HG02759 (cell line): Measurements from ENCODE around the gene MTUS2.

Experiments used
- ATAC-seq: cut with Tn5 transposase; IDR thresholded peaks from one replicate; pipeline ENCODE4 v1.9.1; 2021; ENCODE audit warnings: mild to moderate bottlenecking, moderate library complexity; ENCODE audit not compliant: unreplicated experiment

MTUS2 gene

DNA sequence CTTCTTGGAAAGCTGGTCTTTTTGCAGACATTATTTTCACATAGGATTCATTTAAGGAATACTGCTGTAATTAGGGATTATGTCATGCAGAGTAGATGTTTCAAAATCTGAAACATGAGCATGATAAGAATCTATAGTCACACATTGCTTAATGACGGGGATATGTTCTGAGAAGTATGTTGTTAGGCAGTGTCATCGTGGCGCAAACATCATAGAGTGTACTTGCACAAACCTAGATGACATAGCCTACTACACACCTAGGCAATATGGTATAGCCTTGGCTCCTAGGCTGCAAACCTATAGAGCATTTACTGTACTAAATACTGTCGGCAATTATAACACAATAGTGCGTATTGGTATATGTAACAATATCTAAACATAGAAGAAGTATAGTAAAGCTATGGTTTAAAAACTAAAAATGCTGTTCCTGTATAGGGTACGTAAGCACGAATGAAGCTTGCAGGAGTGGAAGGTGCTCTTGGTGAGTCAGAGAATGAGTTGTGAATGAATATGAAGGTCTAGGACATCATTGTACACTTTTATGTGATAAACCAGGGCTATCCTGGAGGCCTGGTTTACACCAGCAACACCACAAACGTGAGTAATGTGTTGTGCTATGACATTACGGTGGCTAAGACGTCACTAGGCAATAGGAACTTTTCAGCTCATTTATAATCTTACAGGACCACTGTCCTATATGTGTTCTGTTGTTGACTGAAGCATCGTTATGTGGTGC lies 283.1 kb downstream of the MTUS2 start:
- ATAC-seq, result no peak

DNA sequence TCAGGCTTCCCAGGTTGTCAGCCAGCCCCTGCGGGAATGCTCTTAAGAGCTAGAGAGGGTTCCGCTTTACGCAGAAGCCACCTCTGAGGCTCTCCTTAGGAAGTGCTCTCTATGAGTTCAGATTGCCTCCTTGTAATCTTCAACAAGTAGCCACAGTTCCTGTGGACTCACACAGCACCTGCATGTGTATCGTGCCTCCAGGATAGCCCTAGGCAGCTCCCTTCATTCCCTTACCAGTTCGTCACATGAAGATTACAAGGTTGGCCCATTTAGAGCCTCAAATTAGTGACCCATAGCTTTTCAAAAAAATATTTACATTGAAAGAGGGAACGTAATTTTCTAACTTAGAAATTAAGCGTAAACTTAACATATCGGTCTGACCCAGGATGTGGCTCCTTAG lies 284.3 kb downstream of the MTUS2 start:
- ATAC-seq, result no peak

DNA sequence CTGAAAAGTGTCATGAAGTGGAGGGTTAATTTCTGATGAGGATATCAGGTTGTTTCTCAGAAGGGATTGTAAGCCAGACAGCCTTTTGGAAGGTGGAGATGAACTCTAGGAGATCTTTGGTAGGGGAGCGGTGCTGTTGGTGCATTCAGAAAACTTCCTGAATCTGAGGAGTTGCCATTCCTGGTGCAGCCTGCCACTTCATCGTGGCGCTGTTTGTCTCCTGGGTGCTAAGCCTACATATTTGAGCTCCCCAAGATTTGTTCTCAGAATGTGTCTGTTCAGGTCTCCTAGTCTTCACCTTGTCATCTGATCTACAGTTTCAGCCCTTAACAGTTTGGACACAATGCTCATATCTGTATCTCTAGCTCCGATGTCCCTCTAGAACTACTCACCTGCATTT lies 285.6 kb downstream of the MTUS2 start:
- ATAC-seq, result no peak

- ATAC-seq, result no peak
Observed at GRCh38 chr13:29106651-29107050, 286.5 kb downstream of the MTUS2 start.

GRCh38 chr13:29108068-29108786 lies 288.1 kb downstream of the MTUS2 start:
- ATAC-seq, result no peak

DNA sequence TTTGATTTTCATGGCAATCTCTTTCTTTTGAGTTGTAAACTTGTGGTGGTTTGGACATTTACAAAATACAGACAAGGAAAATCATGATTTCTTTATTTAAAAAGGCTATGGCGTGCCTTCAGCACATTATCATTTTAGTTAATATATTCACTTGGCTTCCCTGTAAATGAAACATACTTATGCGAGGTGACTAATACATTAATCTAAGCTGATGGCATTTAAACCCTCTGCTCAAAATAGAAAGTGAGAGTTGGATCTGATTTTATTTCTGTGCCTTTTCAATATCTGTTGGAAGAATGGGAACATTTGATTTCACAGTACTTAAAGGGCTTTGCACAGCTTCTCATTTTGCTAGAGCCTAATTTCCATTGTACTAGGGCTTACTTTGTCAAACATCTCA lies 289.8 kb downstream of the MTUS2 start:
- ATAC-seq, result no peak

- no peak for ATAC-seq
Observed at GRCh38 chr13:29111446-29111845, 291.3 kb downstream of the MTUS2 start.

DNA sequence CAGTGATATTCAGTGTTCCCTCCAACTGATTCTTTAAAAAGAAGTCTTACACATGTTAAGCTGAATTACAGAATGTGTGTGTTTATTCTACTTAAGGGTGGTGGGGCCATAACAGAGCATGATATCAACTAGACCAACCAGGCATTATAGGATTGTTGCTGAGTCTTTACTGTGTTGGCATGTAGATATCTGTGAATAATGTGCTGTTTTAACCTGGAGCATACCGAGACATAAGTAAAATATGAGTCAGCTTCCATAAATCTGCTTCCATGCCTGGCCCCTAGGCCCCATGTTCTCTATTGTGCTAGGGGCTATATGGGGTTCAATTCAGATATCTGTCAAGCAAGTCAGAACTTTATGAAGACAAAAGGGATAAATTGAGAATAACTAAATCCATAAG lies 295.7 kb downstream of the MTUS2 start:
- no peak for ATAC-seq

DNA sequence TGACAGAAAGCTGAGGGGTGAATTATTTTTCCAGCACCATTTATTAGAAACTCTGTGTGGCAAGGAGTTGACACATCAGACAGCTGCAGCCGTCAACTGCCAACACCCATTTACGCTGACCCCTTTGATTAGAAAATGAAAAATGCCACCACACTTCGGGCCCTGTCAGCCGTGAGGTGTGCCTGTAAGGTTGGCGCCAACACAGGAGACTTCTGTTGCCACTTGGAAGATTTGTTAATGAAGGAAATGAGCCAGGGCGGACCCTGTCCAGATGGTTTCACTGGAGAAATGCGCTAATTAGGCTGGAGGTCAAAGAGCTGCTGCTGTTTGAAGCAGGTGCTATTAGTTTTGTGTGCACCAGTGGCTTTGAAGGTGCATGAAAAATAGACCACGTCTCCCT lies 297.5 kb downstream of the MTUS2 start:
- ATAC-seq, result no peak

GRCh38 chr13:29118471-29118870 lies 298.3 kb downstream of the MTUS2 start:
- no peak for ATAC-seq

GRCh38 chr13:29125191-29125933 lies 305.2 kb downstream of the MTUS2 start:
- peak; percentile 74 for ATAC-seq

DNA sequence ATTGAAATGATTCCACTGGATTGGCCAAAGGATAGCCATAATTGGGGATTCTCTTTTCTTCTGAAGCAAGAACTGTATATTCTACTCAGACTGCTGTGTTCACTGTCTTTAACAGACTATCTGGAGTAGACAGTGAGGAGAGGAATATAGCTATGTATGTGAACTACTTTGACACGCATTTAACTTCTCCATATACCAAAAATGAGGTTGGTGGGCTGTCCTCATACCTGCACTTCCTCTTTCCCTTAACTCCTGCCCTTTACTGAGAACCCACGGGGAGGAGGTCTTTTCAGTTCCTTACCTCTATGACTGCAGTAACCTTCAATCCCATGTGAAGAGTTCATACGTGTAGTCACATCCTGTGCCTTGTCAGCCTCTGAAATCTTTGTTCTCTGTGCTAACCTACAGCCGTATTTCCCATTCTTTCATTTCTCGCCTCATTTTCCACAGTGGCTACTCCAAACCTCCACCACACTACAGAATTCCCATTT lies 305.8 kb downstream of the MTUS2 start:
- ATAC-seq, result peak; percentile 66

DNA sequence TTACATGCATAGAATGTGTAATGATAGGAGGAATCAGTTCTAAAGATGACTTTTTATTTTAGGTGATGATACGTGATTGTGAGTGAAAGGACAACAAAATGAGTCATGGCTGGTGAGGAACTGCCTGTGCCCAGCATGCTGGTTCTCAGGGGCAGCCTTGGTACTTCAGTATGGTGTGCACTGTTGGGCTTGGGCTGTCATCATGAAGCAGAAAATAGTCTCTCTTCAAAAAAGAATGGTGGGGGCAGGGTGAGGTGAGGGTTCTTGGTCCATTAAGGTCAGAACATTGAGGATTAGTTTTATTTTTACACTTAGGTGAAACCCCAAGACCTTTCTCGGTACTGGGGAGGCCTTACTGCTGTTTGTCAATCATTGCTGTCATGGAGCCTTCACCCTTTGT lies 309.5 kb downstream of the MTUS2 start:
- ATAC-seq, result no peak

- no peak for ATAC-seq
Observed at GRCh38 chr13:29131159-29131558, 311.0 kb downstream of the MTUS2 start.

GRCh38 chr13:29131881-29132668 lies 311.9 kb downstream of the MTUS2 start:
- no peak for ATAC-seq

DNA sequence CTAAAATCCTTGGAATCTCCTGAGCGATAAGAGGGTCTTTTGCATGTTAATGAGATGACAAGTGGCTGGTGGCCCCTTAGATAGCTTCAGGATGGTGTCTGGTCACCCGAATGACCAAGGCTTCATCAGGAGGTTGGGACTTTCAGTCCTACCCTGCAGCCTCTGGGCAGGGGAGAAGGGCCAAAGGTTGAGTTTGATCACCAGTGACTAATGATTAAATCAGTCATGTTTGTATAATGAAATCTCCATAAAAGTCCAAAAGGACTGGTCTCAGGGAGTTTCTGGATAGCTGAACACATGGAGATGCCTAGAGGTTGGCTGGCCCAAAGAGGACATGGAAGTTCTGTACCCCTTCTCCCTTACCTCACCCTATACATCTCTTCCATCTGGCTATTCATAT lies 316.2 kb downstream of the MTUS2 start:
- no peak for ATAC-seq

- ATAC-seq, result no peak
Observed at GRCh38 chr13:29137016-29137415, 316.9 kb downstream of the MTUS2 start.

DNA sequence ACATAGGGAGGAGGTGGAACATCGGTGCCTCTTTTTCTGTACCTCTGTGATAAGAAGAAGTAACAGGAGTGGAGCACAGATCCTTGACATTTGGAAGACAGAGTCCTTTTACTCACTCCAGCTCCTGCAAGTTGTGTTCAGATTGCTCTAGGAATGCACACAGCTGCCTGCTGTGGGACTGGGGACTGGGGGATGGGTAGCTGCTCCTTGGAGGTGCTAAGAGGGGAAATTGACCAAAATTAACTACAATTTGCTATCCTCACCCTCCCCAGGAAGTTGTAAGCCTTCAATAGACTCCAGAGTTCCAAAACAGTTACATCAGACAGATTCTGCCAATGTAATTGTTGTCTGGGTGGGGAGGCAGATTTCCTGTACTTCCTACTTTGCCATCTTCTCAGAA lies 317.9 kb downstream of the MTUS2 start:
- no peak for ATAC-seq

DNA sequence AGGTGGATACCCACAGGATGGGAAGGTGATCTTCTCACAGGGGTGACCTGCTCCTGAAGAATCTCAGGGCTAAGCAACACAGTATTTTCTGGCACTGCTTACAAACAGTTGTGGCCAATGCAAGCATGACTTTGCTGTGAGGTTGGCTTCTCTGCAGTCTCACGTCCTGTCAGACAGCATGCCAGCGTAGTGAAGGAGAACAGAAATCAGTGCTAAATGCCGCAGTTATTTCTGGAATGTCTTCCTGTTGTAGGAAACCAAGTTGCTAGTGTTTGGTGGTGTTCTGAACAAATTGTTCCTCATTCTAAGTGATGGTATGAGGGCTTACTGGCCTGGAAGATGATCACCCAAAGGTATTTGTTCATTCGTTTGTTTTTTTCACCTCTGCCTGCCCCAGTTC lies 320.1 kb downstream of the MTUS2 start:
- no peak for ATAC-seq

- no peak for ATAC-seq
Observed at GRCh38 chr13:29143847-29144246, 323.7 kb downstream of the MTUS2 start.

DNA sequence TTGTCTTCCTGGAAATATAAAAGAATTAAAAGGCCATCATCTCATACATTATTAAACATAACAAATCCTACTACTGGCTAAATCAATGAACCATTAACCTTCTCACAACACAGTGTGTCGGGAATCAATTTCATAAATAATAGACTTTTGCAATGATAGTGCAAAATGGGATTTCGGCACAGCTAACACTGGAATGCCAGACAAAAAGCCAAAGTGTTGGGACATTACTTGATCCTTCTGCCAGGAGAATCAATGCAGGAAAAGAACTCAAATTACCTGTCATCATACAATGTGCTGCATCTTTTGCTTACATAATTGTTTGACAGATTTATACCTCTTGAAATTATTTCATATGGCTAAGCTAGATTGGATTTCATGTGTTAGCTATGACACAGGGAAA lies 334.3 kb downstream of the MTUS2 start:
- ATAC-seq, result no peak
